ENCODE measurements around the gene MBOAT2. TPM values are rescaled to one million over a fixed set of nuclear protein-coding genes. Genes with fewer than 3 reads are reported as not detected.
A peak's percentile ranks its signal among the peaks of the same experiment; 100 is the strongest.

Gene MBOAT2
- polyA plus RNA-seq, 1 donor (not counting 4 experiments of a cell fraction or from before 2014, with no cell fraction given), result 121 TPM

DNA sequence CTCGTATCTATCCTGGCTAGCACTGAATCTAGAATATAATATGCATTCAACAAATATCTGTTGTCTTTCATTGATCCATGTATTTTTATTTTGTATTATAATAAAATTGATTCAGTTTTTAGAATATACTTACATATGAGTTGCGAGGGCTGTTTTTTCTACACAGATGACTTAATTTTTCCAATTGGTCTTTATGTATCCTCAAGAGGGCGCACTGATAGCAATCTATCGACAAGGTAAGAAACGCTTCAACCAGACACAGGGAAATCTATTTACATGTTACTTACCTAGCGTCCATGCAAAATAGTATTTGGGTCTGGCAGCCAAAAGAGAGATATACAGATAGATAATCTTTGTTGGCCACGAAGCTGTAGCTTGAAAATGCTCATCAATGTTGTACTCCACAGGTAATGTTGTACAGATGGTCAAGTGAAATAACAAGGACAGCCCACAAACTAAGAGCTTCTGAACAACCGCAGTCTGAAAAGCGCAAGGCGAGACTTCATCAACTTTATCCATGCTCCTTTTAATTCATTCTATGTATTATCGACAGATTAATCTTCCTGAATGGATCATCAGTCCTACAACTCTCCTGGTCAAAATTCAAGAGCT lies 130.6 kb downstream of the MBOAT2 start:
- DNase-seq (ENCODE audit: low read depth, low spot score), result peak; percentile 33
- TF ChIP-seq EZH2 (IDR thresholded peaks at IDR 0.05; ENCODE audit: low read length), result no peak
- TF ChIP-seq, protein P1, sequence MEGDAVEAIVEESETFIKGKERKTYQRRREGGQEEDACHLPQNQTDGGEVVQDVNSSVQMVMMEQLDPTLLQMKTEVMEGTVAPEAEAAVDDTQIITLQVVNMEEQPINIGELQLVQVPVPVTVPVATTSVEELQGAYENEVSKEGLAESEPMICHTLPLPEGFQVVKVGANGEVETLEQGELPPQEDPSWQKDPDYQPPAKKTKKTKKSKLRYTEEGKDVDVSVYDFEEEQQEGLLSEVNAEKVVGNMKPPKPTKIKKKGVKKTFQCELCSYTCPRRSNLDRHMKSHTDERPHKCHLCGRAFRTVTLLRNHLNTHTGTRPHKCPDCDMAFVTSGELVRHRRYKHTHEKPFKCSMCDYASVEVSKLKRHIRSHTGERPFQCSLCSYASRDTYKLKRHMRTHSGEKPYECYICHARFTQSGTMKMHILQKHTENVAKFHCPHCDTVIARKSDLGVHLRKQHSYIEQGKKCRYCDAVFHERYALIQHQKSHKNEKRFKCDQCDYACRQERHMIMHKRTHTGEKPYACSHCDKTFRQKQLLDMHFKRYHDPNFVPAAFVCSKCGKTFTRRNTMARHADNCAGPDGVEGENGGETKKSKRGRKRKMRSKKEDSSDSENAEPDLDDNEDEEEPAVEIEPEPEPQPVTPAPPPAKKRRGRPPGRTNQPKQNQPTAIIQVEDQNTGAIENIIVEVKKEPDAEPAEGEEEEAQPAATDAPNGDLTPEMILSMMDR (optimal IDR thresholded peaks at IDR 0.05 in 1 of 3, IDR thresholded peaks at IDR 0.05 in 1 of 3, conservative IDR thresholded peaks at IDR 0.05 in 1 of 3; ENCODE audit: extremely low read depth in 1 of 3, insufficient read depth in 2 of 3, low read length in 3 of 3), result peak in 2 of 3 experiments; percentile 43 to 46

DNA sequence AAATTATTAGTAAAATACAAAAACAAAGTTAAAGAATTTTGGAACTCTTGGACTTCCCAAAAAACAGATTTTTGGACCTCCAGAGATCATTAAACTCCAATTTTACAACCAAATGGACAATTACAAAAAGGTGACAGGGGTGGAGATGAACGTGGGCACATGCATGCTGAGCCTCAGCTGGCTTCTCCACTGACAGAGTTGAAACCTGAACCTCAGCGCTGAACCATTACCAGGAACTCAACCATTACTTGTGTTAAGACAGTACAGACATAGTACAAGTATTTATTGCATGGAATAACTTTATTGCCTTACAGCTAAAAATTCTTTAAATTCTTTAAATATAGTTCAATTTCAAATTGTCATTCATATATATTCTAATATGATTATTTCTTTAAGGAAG lies 133.0 kb downstream of the MBOAT2 start:
- H3K9ac ChIP-seq (ENCODE audit: control insufficient read depth, extremely low read depth, insufficient read depth, low read length), result no peak overlapping the region
- no peaks in the 10 kb centered on the region for H3K4me1 ChIP-seq (ENCODE audit: control insufficient read depth, extremely low read depth, insufficient read depth, low read length)
- no peak overlapping the region for H3K4me2 ChIP-seq (ENCODE audit: control insufficient read depth, extremely low read depth, insufficient read depth, low read depth, low read length)
- TF ChIP-seq, protein P1 (optimal IDR thresholded peaks at IDR 0.05 in 1 of 3, IDR thresholded peaks at IDR 0.05 in 1 of 3, conservative IDR thresholded peaks at IDR 0.05 in 1 of 3; ENCODE audit: extremely low read depth in 1 of 3, insufficient read depth in 2 of 3, low read length in 3 of 3), result no peak
- TF ChIP-seq EZH2 (IDR thresholded peaks at IDR 0.05; ENCODE audit: low read length), result no peak
- no peak for FAIRE-seq
- no peak for DNase-seq (ENCODE audit: low read depth, low spot score)
- no peaks in the 10 kb centered on the region for H3K79me2 ChIP-seq (ENCODE audit: control insufficient read depth, insufficient read depth, low read length)
- H3K27me3 ChIP-seq (ENCODE audit: control insufficient read depth, extremely low read depth, insufficient read depth, low read length), result no peaks in the 10 kb centered on the region
- no peaks in the 10 kb centered on the region for H3K9me1 ChIP-seq (ENCODE audit: control insufficient read depth, extremely low read depth, insufficient read depth, low read length)
- no peak overlapping the region for H2AFZ ChIP-seq (ENCODE audit: control insufficient read depth, low read length)
- no peaks in the 10 kb centered on the region for H4K20me1 ChIP-seq (ENCODE audit: control insufficient read depth, extremely low read depth, insufficient read depth, low read length)
- no peaks in the 10 kb centered on the region for H3K9me3 ChIP-seq (ENCODE audit: control insufficient read depth, low read depth, low read length)
- dilution Hi-C loops (cut with MboI; ENCODE audit: extremely low pct_ligation_motif_present, low sequenced_read_pairs), result no loop called here
- no peak overlapping the region for H3K4me3 ChIP-seq (ENCODE audit: control insufficient read depth in 2 of 3, extremely low read depth in 1 of 3, insufficient read depth in 2 of 3, low read depth in 1 of 3, low read length in 3 of 3)
- H3K27ac ChIP-seq (ENCODE audit: control insufficient read depth, insufficient read depth, low read length), result no peak overlapping the region
- peaks cover 3 to 16% of the 10 kb centered on the region in 2 experiments for H3K36me3 ChIP-seq (ENCODE audit: control insufficient read depth in 2 of 2, extremely low read depth in 1 of 2, insufficient read depth in 2 of 2, low read length in 2 of 2)

More for the DNA sequence above, 130.6 kb downstream of the MBOAT2 start:
- H3K79me2 ChIP-seq (ENCODE audit: control insufficient read depth, insufficient read depth, low read length), result no peaks in the 10 kb centered on the region
- dilution Hi-C loops (cut with MboI; ENCODE audit: extremely low pct_ligation_motif_present, low sequenced_read_pairs), result no loop called here
- H4K20me1 ChIP-seq (ENCODE audit: control insufficient read depth, extremely low read depth, insufficient read depth, low read length), result no peaks in the 10 kb centered on the region
- H3K27ac ChIP-seq (ENCODE audit: control insufficient read depth, insufficient read depth, low read length), result no peak overlapping the region
- H3K9ac ChIP-seq (ENCODE audit: control insufficient read depth, extremely low read depth, insufficient read depth, low read length), result no peak overlapping the region
- no peaks in the 10 kb centered on the region for H3K4me1 ChIP-seq (ENCODE audit: control insufficient read depth, extremely low read depth, insufficient read depth, low read length)
- H3K4me2 ChIP-seq (ENCODE audit: control insufficient read depth, extremely low read depth, insufficient read depth, low read depth, low read length), result no peak overlapping the region
- H3K9me1 ChIP-seq (ENCODE audit: control insufficient read depth, extremely low read depth, insufficient read depth, low read length), result no peaks in the 10 kb centered on the region
- H2AFZ ChIP-seq (ENCODE audit: control insufficient read depth, low read length), result no peak overlapping the region
- no peaks in the 10 kb centered on the region for H3K27me3 ChIP-seq (ENCODE audit: control insufficient read depth, extremely low read depth, insufficient read depth, low read length)
- H3K36me3 ChIP-seq (ENCODE audit: control insufficient read depth in 2 of 2, extremely low read depth in 1 of 2, insufficient read depth in 2 of 2, low read length in 2 of 2), result peaks cover 11 to 24% of the 10 kb centered on the region in 2 experiments
- no peak overlapping the region for H3K4me3 ChIP-seq (ENCODE audit: control insufficient read depth in 2 of 3, extremely low read depth in 1 of 3, insufficient read depth in 2 of 3, low read depth in 1 of 3, low read length in 3 of 3)
- no peak for FAIRE-seq
- H3K9me3 ChIP-seq (ENCODE audit: control insufficient read depth, low read depth, low read length), result no peaks in the 10 kb centered on the region

Data from keratinocyte (primary cell).